Iris pigment epithelial cell (primary cell): ENCODE results near the gene ZNF780A.
A peak's percentile ranks its signal among the peaks of the same experiment; 100 is the strongest.
"Not testable (repeated sequence)": the region's sequence is repeated elsewhere in the genome, so short reads cannot be mapped to it uniquely, and the experiment has no call there.

Experiments
- DNase-seq: peaks from one replicate; pipeline ENCODE4 v3.0.0-alpha.2; 2011; ENCODE audit warnings: low read depth

Gene ZNF780A

DNA sequence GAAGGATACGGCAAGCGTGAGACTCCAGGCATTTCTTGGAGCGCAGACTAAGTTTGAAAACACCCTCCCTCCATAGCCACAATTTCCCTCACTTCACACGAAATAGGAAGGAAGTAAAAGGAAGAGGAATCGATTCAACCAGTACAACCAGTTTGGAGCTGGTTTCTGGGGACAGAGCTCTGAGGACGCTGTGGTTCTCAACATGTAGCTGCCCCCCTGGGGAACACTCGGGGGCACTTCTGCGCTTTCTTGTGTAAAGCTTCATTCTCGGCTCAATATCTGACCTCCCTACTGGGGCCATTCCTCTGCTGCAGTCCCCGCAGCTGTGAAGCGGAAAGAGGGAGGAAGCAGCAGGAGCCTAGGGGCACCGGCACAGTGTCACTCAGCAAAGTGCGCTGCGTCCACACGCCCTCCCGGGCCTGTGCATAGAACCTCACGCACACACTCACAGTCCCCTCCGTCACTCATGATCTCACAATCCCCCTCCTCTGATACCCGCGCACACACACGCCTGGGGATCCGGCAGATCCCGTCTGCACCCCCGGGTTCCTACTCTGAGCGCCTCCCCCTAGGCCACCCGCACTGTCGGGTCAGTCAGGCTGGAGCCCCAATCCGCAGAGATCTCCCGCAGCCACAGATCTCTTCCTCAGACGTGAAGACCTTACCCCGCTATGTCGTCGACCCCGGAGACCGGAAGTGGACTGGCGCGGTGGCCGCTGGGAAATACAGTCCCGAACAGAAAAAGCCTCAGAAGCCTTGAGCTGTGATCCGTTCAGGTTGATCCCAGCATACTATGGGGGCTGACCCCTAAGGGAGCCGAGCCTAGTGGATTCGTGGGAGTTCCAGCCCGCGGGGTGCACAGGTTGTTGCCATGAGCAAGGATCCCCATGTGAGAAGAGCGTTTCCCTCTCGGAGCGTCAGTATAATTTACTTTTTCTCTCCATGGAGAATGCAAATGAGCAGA lies at the start of gene ZNF780A:
ZNF780A (minus strand) TSS at position 703 of the 964 bp plus-strand sequence. CDS start 6,190 bp downstream, outside the sequence.
- DNase-seq = peak; percentile 55

DNA sequence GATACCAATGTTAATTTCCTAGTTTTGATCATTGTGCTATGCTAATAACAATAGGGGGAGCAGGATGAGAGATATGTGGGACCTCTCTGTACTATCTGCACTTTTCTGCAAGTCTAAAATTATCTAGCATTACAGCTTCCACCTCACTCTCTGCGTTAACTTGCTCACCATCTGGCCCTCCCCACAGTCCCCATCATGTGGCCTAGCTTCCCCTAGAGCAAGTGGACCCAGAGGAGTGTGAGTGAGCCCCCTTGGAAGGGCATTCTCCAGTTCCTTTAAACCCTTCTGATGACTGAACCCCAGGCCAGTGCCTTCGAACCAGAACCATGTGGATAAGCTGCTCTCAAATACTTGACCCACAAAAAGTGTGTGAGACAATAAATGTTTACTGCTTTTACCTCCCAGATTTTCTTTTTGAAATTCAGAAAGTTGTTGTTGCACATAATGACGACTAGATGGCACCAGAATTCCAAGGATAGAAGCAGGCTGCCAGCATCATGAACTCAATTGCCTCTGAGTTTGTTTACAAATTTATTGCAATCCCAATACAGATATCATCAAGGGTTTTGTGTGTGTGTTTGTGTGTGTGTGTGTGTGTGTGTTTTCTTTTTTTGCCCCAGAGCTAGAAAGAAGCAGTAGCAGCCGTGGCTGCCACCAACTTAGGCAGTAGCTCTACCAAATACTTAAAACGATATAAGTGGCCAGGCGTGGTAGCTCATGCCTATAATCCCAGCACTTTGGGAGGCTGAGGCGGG lies 49.0 kb upstream of the ZNF780A start:
- DNase-seq = peak; percentile 54

DNA sequence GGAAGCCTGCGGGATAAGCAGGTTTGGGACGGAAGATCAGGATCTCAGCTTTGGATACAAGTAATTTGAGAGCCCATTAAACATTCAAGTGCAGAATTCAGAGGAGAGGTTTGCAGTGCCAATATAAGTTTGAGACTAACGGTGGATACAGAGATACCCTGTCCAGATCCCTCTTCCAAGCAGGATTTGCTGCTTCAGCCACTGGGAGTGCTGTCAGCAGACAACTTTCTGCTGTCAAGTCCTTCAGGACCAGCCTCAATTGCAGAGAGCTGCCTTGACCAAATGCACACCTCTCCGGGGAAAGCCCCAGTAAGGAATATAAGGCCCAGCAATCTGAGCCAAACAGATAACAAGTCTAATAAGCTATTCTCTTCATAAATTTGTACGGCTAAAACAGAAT lies 46.1 kb upstream of the ZNF780A start:
- no peak for DNase-seq

DNA sequence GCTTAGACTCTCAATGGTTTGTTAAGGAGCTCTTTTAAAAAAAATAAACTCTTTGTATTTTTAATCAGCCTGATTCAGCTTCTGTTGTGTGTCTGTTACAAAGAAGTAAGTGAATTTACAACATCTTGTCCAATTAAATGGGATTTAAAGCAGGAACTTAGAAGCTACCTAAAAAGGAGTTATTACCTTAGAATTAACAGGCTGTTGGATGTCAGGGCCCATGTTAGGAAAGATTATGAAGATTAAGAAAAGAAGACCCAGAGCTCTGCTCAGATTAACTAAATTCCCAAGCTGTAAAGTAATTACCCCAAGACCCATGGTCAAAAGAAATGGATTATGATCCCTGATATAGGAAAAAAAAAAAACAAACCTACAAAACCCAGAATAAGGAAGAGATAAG lies 44.1 kb upstream of the ZNF780A start:
- DNase-seq = no peak

DNA sequence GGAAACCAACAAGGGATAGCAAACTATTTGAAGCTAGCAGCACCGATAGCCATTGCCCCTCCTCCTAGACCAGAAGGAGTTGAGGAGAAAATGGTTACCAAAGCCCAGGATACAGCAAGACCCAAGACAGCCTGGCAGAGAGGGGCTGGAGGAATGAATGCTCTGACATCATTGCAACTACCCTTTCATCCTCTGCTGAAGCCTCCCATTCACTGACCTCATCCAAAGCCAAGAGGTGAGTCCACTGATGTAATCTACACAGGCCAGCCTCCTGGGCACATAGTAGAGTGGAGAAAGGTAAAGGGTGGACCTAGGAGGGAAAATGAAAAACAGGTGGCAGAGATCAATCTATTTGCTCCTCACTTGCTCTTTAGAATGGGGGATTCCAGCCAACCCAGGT lies 42.7 kb upstream of the ZNF780A start:
- no peak for DNase-seq

DNA sequence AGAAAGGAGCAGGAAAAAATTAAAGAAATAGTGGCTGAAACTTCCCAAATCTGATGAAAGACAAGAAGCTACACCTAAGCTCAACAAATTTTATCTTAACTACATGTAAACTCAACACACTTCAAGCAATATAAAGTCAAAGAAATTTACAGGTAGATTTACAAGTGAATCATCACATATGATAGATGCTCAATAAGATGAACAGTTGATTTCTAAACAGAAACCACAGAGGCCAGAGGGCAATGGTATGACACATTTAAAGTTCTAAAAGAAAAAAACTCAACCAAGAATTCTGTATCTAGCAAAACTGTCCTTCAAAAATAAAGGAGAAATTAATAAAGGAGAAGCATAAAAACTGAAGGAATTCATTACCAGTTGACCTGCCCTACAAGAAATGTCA lies 39.3 kb upstream of the ZNF780A start:
- DNase-seq = no peak

DNA sequence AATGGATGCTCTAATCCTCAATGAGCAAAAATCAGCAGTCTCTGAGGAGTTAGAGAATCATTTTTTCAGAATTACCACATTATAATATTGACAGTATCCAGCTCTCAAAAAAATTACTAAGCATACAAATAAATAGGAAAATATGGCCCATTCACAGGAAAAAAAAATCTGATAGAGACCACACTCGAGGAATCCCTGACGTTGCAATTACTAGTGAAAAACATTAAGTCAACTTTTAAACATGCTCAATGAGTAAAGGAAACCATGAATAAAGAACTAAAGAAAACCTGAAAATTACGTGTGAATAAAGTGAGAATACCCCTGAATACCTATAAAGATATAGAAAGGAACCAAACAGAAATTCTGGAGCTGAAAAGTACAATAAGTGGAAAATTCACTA lies 38.7 kb upstream of the ZNF780A start:
- DNase-seq = no peak

DNA sequence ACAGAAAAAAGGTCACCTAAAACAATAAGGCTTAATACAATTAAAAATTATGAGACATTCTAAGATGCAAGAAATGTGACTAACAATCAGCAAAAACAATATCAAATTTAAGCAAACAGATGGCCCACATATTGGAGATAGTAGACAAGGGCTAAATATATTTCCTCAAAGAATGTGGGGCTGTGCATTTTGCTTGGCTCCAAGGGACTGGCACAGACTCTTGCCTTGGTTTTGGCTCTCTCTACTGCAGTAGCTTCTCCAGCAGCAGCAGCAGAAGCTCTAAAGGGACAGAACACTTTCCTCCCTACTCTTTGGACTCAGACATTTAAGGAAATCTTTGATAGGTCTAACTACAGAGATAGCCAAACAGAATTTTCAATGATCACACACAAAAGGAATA lies 38.2 kb upstream of the ZNF780A start:
- no peak for DNase-seq

DNA sequence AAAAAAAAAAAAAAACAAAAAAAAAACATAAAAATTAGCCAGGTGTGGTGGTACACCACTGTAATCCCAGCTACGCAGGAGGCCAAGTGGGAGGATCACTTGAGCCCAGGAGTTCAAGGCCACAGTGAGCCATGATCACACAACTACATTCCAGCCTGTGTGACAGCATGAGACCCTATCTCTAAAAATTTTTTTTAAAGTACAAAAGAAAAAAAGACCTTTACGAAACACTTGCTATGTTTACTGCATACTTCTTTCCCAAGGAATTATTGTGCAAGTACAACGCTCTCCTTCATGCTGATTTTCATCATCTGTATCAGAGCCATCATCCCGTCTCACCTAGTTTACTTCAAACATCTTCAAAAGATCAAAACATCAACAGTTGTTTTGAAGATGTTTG lies 28.6 kb upstream of the ZNF780A start:
- no peak for DNase-seq

DNA sequence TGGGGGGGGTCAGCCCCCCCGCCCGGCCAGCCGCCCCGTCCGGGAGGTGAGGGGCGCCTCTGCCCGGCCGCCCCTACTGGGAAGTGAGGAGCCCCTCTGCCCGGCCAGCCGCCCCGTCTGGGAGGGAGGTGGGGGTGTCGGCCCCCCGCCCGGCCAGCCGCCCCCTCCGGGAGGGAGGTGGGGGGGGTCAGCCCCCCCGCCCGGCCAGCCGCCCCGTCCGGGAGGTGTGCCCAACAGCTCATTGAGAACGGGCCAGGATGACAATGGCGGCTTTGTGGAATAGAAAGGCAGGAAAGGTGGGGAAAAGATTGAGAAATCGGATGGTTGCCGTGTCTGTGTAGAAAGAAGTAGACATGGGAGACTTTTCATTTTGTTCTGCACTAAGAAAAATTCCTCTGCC lies 27.9 kb upstream of the ZNF780A start:
- not testable (repeated sequence) for DNase-seq

DNA sequence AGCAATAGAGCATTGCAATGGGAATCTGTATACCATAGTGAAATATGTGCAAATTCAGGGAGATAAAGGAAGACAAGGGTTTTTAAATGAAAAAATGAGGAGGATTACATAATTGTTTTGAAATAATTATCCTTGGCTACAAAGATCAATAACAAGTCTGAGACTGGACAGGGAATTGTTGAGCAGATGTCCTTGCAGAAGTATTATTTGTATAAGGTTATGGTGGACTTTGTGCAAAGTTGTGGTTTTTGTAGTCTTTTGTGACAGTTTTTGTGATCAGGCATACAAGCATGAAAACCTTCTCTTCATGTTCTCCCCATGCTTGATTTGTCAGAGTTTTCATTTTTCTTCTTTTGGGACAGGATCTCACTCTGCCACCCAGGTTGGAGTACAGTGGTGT lies 25.3 kb upstream of the ZNF780A start:
- no peak for DNase-seq

DNA sequence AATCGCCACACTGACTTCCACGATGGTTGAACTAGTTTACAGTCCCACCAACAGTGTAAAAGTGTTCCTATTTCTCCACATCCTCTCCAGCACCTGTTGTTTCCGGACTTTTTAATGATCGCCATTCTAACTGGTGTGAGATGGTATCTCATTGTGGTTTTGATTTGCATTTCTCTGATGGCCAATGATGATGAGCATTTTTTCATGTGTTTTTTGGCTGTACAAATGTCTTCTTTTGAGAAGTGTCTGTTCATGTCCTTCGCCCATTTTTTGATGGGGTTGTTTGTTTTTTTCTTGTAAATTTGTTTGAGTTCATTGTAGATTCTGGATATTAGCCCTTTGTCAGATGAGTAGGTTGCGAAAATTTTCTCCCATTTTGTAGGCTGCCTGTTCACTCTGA lies 23.4 kb upstream of the ZNF780A start:
- not testable (repeated sequence) for DNase-seq

DNA sequence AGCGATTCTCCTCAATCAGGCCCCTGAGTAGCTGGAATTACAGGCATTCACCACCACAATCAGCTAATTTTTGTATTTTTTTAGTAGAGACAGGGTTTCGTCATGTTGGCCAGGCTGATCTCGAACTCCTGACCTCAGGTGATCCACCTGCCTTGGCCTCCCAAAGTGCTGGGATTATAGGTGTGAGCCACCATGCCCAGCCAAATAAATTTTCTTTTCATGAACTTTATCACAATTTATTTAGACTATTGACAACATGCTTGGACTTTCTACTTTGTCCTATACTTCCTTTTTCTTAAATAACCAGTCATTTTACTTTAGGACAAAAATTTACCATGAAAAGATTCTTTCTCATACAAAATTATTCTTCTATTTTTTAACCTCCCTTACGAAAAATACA lies 21.5 kb upstream of the ZNF780A start:
- not testable (repeated sequence) for DNase-seq

DNA sequence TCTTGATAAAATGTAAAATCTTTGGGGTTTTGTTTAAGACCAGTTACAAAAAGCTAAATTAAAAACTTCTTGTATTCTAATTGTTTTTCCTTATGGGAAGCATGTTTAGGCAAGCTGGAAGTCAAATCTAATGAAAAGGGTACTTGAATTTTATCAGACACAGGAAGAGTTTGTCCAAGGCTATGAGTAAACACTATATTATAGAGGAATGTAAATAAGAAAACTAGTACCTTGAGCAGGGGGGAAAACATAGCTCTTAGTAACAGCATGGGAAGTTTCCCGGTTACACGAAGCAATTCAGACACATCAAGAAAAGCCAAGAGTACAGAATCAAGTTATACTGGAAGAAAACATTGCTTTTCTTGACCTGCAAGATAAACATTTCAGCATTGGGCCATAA lies 19.8 kb upstream of the ZNF780A start:
- DNase-seq = no peak

DNA sequence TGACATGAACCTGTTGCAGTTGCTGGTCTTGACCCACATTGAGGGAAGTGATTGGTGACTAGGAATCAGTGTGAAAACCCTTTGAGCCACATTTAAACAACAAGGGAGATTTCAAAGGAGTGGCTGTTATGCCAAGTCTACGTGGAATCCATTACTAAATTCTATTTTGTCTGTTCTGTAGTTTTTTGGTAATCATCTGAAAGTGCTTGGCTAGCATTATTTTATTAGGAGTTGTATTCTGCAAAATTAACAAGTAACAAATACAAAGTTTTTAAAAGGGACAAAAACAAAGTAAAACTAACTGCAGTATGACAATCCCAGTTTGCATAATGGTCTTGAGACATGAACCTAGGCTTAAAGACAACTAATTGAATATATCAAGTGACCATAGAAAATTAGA lies 14.0 kb upstream of the ZNF780A start:
- DNase-seq = no peak

DNA sequence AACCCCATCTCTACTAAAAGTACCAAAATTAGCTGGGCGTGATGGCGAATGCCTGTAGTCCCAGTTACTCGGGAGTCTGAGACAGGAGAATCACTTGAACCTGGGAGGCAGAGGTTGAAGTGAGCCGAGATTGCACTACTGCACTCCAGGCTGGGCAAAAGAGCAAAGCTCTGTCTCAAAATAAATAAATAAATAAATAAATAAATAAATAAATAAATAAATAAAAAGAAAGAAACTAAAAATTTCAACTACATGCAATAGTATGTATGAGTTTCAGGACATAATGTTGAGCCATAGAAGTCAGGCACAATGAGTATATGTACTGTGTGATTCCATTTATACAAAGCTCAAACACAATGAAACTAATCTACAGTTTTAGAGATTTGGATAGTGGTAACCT lies 12.9 kb upstream of the ZNF780A start:
- DNase-seq = no peak

DNA sequence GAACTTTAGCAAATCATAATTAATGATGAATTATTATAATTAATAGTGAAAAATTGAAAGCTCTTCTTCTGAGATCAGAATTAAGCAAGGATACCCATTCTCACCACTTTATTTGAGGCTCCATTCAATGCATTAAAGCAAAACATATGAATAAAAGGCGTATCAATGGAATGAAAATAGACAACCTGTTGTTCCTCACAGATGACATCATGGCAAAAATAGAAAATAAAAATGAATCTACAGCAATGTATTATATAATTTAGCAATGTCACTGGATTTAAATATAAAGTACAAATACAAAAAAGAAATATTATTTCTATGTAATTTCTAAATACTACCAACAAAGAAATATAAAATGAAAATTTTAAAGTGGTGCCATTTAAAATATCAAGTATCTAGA lies 11.1 kb upstream of the ZNF780A start:
- no peak for DNase-seq

DNA sequence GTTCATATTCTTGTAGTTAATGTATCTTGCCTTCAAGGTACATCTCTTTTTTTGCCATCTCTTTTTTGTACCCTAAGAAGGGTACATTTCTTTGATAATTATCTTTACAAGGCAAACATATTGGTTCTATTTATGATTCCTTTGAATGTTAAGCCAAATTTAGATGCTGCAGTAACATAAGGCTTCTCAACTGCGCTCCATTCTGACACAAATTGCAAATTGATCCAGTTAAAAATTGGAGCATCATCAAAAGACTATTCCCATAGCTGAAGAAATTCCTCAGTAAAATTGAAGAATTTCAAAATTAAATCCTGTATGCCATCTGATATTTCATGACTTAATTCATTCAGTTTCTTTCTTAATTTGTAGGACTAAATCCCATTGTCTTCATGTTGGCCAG lies 2.7 kb upstream of the ZNF780A start:
- DNase-seq = no peak

DNA sequence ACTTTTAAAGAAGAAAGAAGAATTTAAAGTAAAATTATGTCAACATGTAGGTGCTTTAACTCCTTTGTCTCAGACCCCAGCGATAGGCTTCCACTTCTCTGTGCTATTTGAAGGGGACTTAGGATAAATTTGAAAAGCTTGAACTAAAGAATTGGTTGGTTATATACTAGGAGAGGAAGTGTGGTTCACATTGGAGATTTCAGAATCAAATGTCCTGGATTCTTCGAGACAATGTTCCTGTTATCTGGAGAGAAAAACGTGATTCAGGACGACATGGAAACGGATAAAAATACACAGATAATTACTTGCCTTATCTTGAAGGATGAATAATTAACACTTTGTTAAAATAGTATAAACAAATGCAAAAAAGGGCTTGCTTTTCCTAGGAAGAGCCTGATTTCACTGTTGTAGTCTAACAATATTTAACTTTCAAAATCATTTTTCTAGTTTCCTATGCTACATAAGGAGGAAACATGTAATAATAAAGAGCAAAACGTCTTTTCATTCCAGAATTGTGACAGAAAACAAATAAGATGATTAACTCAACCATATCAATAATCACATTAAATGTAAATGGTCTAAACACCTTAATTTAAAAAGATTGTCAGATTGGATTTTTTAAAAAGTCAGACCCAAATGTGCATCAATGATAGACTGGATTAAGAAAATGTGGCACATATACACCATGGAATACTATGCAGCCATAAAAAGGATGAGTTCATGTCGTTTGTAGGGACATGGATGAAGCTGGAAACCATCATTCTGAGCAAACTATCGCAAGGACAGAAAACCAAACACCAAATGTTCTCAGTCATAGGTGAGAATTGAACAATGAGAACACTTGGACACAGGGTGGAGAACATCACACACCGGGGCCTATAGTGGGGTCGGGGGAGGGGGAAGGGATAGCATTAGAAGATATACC lies 724 bp upstream of the ZNF780A start:
- no peak for DNase-seq

DNA sequence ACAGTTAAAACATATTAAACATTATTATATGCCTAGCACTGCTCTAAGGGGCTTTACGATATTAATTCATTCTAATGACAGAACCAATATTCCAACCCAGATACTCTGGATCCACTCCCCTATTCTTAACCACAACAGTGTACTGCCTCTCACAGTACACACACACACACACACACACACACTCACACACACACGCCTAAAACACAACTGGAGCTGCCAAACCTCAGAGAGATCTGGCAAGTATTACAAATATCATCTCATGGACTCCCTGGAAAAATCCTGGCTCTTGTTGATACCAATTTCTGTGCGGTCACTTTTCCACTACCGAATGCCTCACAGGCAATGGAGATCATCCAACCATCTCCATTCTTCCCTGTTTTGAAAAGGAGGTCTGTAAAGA lies 1.3 kb downstream of the ZNF780A start:
- peak; percentile 31 for DNase-seq

DNA sequence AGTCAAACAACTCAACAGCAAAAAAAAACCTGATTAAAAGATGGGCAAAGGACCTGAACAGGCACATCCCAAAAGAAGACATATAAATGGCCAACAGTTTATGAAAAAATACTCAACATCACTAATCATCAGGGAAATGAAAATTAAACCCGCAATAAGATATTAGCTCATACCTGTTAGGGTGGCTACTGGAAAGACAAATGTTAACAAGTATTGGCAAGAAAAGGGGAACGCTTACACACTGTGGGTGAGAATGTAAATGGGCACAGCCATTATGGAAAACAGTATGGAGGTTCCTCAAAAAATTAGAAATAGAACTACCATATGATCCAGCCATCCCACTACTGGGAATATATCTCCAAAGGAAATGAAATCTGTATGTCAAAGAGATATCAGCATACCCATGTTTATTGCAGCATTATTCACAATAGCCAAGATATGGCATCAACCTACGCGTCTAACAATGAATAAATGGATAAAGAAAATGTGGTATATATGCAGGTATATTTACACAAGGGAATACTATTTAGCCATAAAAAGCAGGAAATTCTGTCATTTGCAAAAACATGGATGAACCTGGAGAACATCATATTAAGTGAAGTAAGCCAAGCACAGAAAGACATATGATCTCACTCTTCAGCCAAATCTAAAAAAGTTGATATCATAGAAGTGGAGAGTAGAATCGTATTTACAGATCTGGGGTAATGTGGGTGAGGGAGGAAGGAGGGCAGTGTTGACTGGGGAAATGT lies 2.3 kb downstream of the ZNF780A start:
- no peak for DNase-seq
